HFFc6 (cell line): ENCODE data around the gene GOLGA8B. TPM values are rescaled to one million over a fixed set of nuclear protein-coding genes. Genes with fewer than 3 reads are reported as not detected.
"Not testable (repeated sequence)": the region's sequence is repeated elsewhere in the genome, so short reads cannot be mapped to it uniquely, and the experiment has no call there.

Source experiments
- DNase-seq: peaks from one replicate; pipeline ENCODE4 v3.0.0-alpha.2; 2018
- H3K27ac Mint-ChIP-seq: 2 replicates; pipeline ENCODE4 v1.8.0; 2020; ENCODE audit warnings: mild to moderate bottlenecking, mixed read lengths
- H3K27me3 Mint-ChIP-seq: 2 replicates; pipeline ENCODE4 v1.8.0; 2021; ENCODE audit warnings: mild to moderate bottlenecking, moderate library complexity, mixed read lengths; ENCODE audit not compliant: insufficient read depth
- H3K36me3 Mint-ChIP-seq: 2 replicates; pipeline ENCODE4 v1.8.0; 2021; ENCODE audit warnings: low read depth, mixed read lengths
- H3K4me1 Mint-ChIP-seq: 2 replicates; pipeline ENCODE4 v1.8.0; 2020; ENCODE audit warnings: low read depth, mixed read lengths
- H3K4me3 Mint-ChIP-seq: 2 replicates; pipeline ENCODE4 v1.8.0; 2020; ENCODE audit warnings: mild to moderate bottlenecking, moderate library complexity, mixed read lengths
- H3K9me3 Mint-ChIP-seq: 2 replicates; pipeline ENCODE4 v1.8.0; 2020; ENCODE audit warnings: mild to moderate bottlenecking, mixed read lengths
- total RNA-seq, 6 experiments: library from RNA; stranded (reverse); fragmentation: NEBNext Ultra II Directional; extraction: Animal tissue kit (Norgen Biotek cat#: 25700); gene quantifications; 2 replicates in 1 of 6; 3 replicates in 5 of 6; pipeline ENCODE4 v1.2.3, GENCODE V29; 2021

GOLGA8B gene
- total RNA-seq, 6 experiments from 2014 or later, result 23.0 to 35.7 (median 27.0) TPM

- not testable (repeated sequence) for H3K27ac Mint-ChIP-seq, H3K4me1 Mint-ChIP-seq, H3K27me3 Mint-ChIP-seq, DNase-seq, H3K36me3 Mint-ChIP-seq, H3K4me3 Mint-ChIP-seq, H3K9me3 Mint-ChIP-seq
Observed at GRCh38 chr15:34572019-34572641, 11.3 kb downstream of the GOLGA8B start.

GRCh38 chr15:34569670-34570396, 13.6 kb downstream of the GOLGA8B start:
- H3K9me3 Mint-ChIP-seq, H3K27me3 Mint-ChIP-seq, H3K36me3 Mint-ChIP-seq, DNase-seq, H3K27ac Mint-ChIP-seq, H3K4me3 Mint-ChIP-seq, H3K4me1 Mint-ChIP-seq: not testable (repeated sequence)

GRCh38 chr15:34567174-34567573, 16.3 kb downstream of the GOLGA8B start:
- DNase-seq, H3K36me3 Mint-ChIP-seq, H3K9me3 Mint-ChIP-seq, H3K4me1 Mint-ChIP-seq, H3K27ac Mint-ChIP-seq, H3K27me3 Mint-ChIP-seq, H3K4me3 Mint-ChIP-seq: not testable (repeated sequence)

GRCh38 chr15:34564711-34565110, 18.7 kb downstream of the GOLGA8B start:
- not testable (repeated sequence) for H3K4me1 Mint-ChIP-seq, H3K27ac Mint-ChIP-seq, DNase-seq, H3K36me3 Mint-ChIP-seq, H3K9me3 Mint-ChIP-seq, H3K27me3 Mint-ChIP-seq, H3K4me3 Mint-ChIP-seq

GRCh38 chr15:34560814-34561213, 22.6 kb downstream of the GOLGA8B start:
- H3K4me3 Mint-ChIP-seq, H3K27ac Mint-ChIP-seq, H3K9me3 Mint-ChIP-seq, H3K36me3 Mint-ChIP-seq, H3K27me3 Mint-ChIP-seq, H3K4me1 Mint-ChIP-seq, DNase-seq: not testable (repeated sequence)

- not testable (repeated sequence) for H3K36me3 Mint-ChIP-seq, H3K4me1 Mint-ChIP-seq, DNase-seq, H3K27ac Mint-ChIP-seq, H3K9me3 Mint-ChIP-seq, H3K27me3 Mint-ChIP-seq, H3K4me3 Mint-ChIP-seq
Observed at GRCh38 chr15:34559764-34560163, 23.7 kb downstream of the GOLGA8B start.

GRCh38 chr15:34555162-34555561, 28.3 kb downstream of the GOLGA8B start:
- not testable (repeated sequence) for H3K9me3 Mint-ChIP-seq, H3K4me3 Mint-ChIP-seq, H3K27ac Mint-ChIP-seq, H3K4me1 Mint-ChIP-seq, DNase-seq, H3K36me3 Mint-ChIP-seq, H3K27me3 Mint-ChIP-seq

GRCh38 chr15:34554716-34555115, 28.7 kb downstream of the GOLGA8B start:
- H3K27ac Mint-ChIP-seq, H3K4me1 Mint-ChIP-seq, H3K27me3 Mint-ChIP-seq, H3K4me3 Mint-ChIP-seq, H3K9me3 Mint-ChIP-seq, DNase-seq, H3K36me3 Mint-ChIP-seq: not testable (repeated sequence)

GRCh38 chr15:34554126-34554525, 29.3 kb downstream of the GOLGA8B start:
- H3K4me1 Mint-ChIP-seq, H3K36me3 Mint-ChIP-seq, H3K27ac Mint-ChIP-seq, DNase-seq, H3K9me3 Mint-ChIP-seq, H3K4me3 Mint-ChIP-seq, H3K27me3 Mint-ChIP-seq: not testable (repeated sequence)

- not testable (repeated sequence) for H3K4me1 Mint-ChIP-seq, H3K27me3 Mint-ChIP-seq, H3K9me3 Mint-ChIP-seq, DNase-seq, H3K36me3 Mint-ChIP-seq, H3K4me3 Mint-ChIP-seq, H3K27ac Mint-ChIP-seq
Observed at GRCh38 chr15:34550129-34550528, 33.3 kb downstream of the GOLGA8B start.

- H3K9me3 Mint-ChIP-seq, H3K27me3 Mint-ChIP-seq, H3K27ac Mint-ChIP-seq, DNase-seq, H3K36me3 Mint-ChIP-seq, H3K4me1 Mint-ChIP-seq, H3K4me3 Mint-ChIP-seq: not testable (repeated sequence)
Observed at GRCh38 chr15:34549381-34549809, 34.1 kb downstream of the GOLGA8B start.

- not testable (repeated sequence) for H3K9me3 Mint-ChIP-seq, H3K27ac Mint-ChIP-seq, H3K4me1 Mint-ChIP-seq, H3K36me3 Mint-ChIP-seq, H3K27me3 Mint-ChIP-seq, DNase-seq, H3K4me3 Mint-ChIP-seq
Observed at GRCh38 chr15:34543860-34544649, 39.4 kb downstream of the GOLGA8B start.

- not testable (repeated sequence) for H3K9me3 Mint-ChIP-seq, DNase-seq, H3K4me1 Mint-ChIP-seq, H3K27ac Mint-ChIP-seq, H3K36me3 Mint-ChIP-seq, H3K27me3 Mint-ChIP-seq, H3K4me3 Mint-ChIP-seq
Observed at GRCh38 chr15:34535857-34536256, 47.6 kb downstream of the GOLGA8B start.
